GM20000 (cell line): Measurements from ENCODE around the gene PARD3.
"Not testable (repeated sequence)": the region's sequence is repeated elsewhere in the genome, so short reads cannot be mapped to it uniquely, and the experiment has no call there.

Experiments used
- DNase-seq: peaks from one replicate; pipeline ENCODE4 v3.0.0; 2012; ENCODE audit warnings: low spot score
- TF ChIP-seq, protein P1 (sequence below): IDR thresholded peaks from 2 replicates; pipeline ENCODE4 v1.5.1; 2012; ENCODE audit warnings: mild to moderate bottlenecking, control low read depth; ENCODE audit errors: extremely low read depth, missing control alignments

Gene PARD3

DNA sequence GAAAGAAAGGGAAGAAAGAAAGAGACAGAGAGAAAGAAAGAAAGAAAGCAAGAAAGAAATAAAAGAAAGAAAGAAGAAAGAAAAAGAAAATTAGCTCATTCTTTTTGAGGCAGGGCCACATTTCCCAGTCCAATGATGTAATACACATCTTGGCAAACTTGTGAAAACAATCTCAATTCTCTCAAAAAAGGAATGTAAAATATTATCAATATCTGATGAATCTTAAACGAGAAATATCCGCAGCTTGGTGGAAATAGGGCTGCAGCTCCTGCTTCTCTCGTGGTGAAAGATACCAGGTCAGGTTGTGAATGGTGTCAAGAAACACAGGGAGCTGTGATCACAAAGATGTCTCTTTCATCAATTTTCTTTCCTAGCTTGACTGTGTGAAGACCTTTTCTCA, 741.0 kb downstream of the PARD3 start:
- DNase-seq: no peak
- TF ChIP-seq, protein P1, sequence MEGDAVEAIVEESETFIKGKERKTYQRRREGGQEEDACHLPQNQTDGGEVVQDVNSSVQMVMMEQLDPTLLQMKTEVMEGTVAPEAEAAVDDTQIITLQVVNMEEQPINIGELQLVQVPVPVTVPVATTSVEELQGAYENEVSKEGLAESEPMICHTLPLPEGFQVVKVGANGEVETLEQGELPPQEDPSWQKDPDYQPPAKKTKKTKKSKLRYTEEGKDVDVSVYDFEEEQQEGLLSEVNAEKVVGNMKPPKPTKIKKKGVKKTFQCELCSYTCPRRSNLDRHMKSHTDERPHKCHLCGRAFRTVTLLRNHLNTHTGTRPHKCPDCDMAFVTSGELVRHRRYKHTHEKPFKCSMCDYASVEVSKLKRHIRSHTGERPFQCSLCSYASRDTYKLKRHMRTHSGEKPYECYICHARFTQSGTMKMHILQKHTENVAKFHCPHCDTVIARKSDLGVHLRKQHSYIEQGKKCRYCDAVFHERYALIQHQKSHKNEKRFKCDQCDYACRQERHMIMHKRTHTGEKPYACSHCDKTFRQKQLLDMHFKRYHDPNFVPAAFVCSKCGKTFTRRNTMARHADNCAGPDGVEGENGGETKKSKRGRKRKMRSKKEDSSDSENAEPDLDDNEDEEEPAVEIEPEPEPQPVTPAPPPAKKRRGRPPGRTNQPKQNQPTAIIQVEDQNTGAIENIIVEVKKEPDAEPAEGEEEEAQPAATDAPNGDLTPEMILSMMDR: no peak

DNA sequence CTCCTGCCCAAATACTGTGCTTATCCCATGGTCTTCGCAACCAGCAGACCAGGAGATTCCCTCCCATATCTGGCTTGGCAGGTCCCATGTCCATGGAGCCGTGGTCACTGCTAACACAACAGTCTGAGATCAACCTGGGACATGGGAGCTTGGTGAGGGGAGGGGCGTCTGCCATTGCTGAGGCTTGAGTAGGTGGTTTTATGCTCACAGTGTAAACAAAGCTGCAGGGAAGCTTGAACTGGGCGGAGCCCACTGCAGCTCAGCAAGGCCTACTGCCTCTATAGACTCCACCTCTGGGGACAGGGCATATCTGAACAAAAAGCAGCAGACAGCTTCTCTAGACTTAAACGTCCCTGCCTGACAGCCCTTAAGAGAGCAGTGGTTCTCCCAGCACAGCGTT, 747.4 kb downstream of the PARD3 start:
- not testable (repeated sequence) for DNase-seq

DNA sequence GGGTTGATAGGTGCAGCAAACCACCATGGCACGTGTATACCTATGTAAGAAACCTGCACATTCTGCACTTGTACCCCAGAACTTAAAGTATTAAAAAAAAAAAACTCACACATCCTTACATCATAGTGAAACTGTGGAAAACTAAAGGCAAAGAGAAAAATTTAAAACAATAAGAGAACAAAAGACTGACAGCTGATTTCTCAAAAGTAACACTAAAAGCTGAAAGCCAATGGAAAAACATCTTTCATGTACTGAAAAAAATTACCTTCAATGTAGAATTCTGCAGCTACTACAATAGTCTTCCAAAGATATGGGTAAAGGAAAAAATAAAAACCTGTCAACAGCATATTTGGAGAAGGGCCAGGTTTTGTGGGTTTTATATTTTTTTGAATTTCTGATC, 751.5 kb downstream of the PARD3 start:
- TF ChIP-seq, protein P1: no peak
- no peak for DNase-seq

DNA sequence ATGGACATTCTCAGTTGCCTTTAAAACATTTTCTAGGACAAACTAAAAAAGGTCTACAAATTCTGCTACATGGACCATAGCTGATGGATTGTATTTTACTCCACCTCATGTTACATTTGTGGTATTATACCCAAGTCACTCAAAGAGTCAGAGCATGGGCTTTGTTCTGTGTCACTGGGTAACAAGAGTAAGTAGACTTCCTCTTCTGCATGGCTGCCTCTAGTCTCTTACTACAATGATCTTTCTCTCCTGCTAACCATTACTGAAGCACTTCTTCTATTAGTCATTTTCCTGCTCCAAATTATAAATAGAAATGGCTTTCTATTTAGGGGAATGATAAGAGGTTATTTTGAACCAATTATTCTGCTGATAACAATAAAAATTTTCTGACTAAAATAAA, 753.3 kb downstream of the PARD3 start:
- no peak for DNase-seq
- TF ChIP-seq, protein P1: no peak
